ENCODE results near the gene UBE2D2. TPM values are rescaled to one million over a fixed set of nuclear protein-coding genes. Genes with fewer than 3 reads are reported as not detected.

Gene UBE2D2
- total and polyA plus RNA-seq, 10 of the 15 experiments (the other 5 are each of a cell fraction or from before 2014, with no cell fraction given), result 58.6 to 245 (median 128) TPM

GRCh38 chr5:139577689-139578290, 16.7 kb downstream of the UBE2D2 start (continued):
- TF ChIP-seq MEF2B (IDR thresholded peaks at IDR 0.05; ENCODE audit: partially characterized antibody, poor library complexity, severe bottlenecking) (no peak), IRF3 (IDR thresholded peaks at IDR 0.05) (no peak), ETV6 (conservative IDR thresholded peaks at IDR 0.05 in 1 of 2, IDR thresholded peaks at IDR 0.05 in 1 of 2; ENCODE audit: borderline replicate concordance in 1 of 2, low read depth in 1 of 2) (no peak), ZBED1 (IDR thresholded peaks at IDR 0.05; ENCODE audit: borderline replicate concordance) (no peak), CBFB (IDR thresholded peaks at IDR 0.05; ENCODE audit: low read depth) (no peak), SMAD1 (IDR thresholded peaks at IDR 0.05; ENCODE audit: low read depth, partially characterized antibody) (no peak), SRF (IDR thresholded peaks at IDR 0.05; ENCODE audit: low read depth in 2 of 2, low read length in 2 of 2) (no peak), SUPT20H (IDR thresholded peaks at IDR 0.05; ENCODE audit: borderline replicate concordance, control insufficient read depth, low read depth, low read length) (no peak)

GRCh38 chr5:139578325-139578724, 17.2 kb downstream of the UBE2D2 start:
- Histone ChIP-seq H3K9me3 (replicated peaks; ENCODE audit: control insufficient read depth, insufficient read depth, low read length) (no peaks in the 10 kb centered on the region; the same call in 2 of the 3 replicates), H3K36me3 (ENCODE audit: control insufficient read depth in 2 of 2, insufficient read depth in 2 of 2, low read length in 1 of 2) (peaks cover 0 to 5% of the 10 kb centered on the region in 2 experiments; a peak in 1 of 4 replicates), H4K20me1 (ENCODE audit: control insufficient read depth, insufficient read depth) (peaks cover 11% of the 10 kb centered on the region; the same call in 1 of the 2 replicates), H3K4me2 (ENCODE audit: control insufficient read depth, insufficient read depth) (peak overlapping the region; percentile 17; the same call in 1 of the 2 replicates), H3K9ac (ENCODE audit: control insufficient read depth, insufficient read depth, low read length) (no peak overlapping the region), H3K4me1 (ENCODE audit: control insufficient read depth, insufficient read depth, low read length) (peaks cover 51% of the 10 kb centered on the region), H3K4me3 (no peak overlapping the region), H3K27ac (ENCODE audit: control insufficient read depth, insufficient read depth) (peak overlapping the region; percentile 5), H2AFZ (ENCODE audit: control insufficient read depth, low read depth, low read length) (no peak overlapping the region), H3K27me3 (replicated peaks in 1 of 2; ENCODE audit: control insufficient read depth in 2 of 2, insufficient read depth in 2 of 2, low read length in 1 of 2) (no peaks in the 10 kb centered on the region), H3K79me2 (ENCODE audit: control insufficient read depth, insufficient read depth, low read length) (peaks cover 83% of the 10 kb centered on the region)
- ChIA-PET POLR2A (interaction anchor here (0.6 to 3.0 kb wide), 10 partner anchors 9 to 76 kb away, joined by 3 to 11 read pairs (median 4); partner anchors contain the start of gene UBE2D2), CTCF (interaction anchor here (0.6 to 2.5 kb wide), 11 partner anchors 9 to 1023 kb away, joined by 3 to 9 read pairs (median 5); no protein-coding TSS in a partner anchor), RAD21 (ENCODE audit: unreplicated experiment) (interaction anchor here (1.6 to 4.9 kb wide), 3 partner anchors 13 to 57 kb away, joined by 4 to 23 read pairs (median 4); no protein-coding TSS in a partner anchor), SMC1A (ENCODE audit: uncharacterized antibody, unreplicated experiment) (interaction anchor here (0.7 to 7.3 kb wide), 8 partner anchors 10 to 347 kb away, joined by 3 to 69 read pairs (median 6); no protein-coding TSS in a partner anchor)
- 65% methylated on average over 2 of the region's 2 CpGs for WGBS (ENCODE audit: insufficient coverage, insufficient replicate concordance, low lambda C conversion rate, missing lambda C conversion rate)
- intact Hi-C loops (cut with micrococcal nuclease; ENCODE audit: unreplicated experiment), result loop anchor here (5.0 kb wide), 1 partner anchor 189 kb away; no protein-coding TSS in a partner anchor
- FAIRE-seq (no peak), DNase-seq (ENCODE audit: low read depth, low spot score) (no peak), ATAC-seq (no peak)
- BruUV-seq (replicated peaks), result no TSS peak
- in situ Hi-C loops (cut with MboI), result no loop called here
- no peak for TF ChIP-seq ZNF622 (IDR thresholded peaks at IDR 0.05)
- TF ChIP-seq RFX5 (IDR thresholded peaks at IDR 0.05; ENCODE audit: low read depth, low read length), result no peak
- TF ChIP-seq POLR2A (IDR thresholded peaks at IDR 0.05; ENCODE audit: low read depth, low read length), result no peak
- TF ChIP-seq ZNF217 (IDR thresholded peaks at IDR 0.05), result no peak
- TF ChIP-seq RELA (IDR thresholded peaks at IDR 0.05; ENCODE audit: borderline replicate concordance, partially characterized antibody), result no peak
- TF ChIP-seq WRNIP1 (IDR thresholded peaks at IDR 0.05; ENCODE audit: borderline replicate concordance, low read depth, low read length), result no peak
- TF ChIP-seq GATAD2B (conservative IDR thresholded peaks at IDR 0.05; ENCODE audit: low read depth), result no peak
- TF ChIP-seq MTA3 (IDR thresholded peaks at IDR 0.05; ENCODE audit: borderline replicate concordance, low read length), result no peak
- TF ChIP-seq EZH2 (IDR thresholded peaks at IDR 0.05; ENCODE audit: borderline replicate concordance, control insufficient read depth, low read depth, low read length), result no peak
- TF ChIP-seq ZNF384 (IDR thresholded peaks at IDR 0.05; ENCODE audit: borderline replicate concordance, low read depth, low read length), result no peak
- TF ChIP-seq SRF (IDR thresholded peaks at IDR 0.05; ENCODE audit: low read depth in 2 of 2, low read length in 2 of 2), result no peak
- no peak for TF ChIP-seq NFYB (IDR thresholded peaks at IDR 0.05; ENCODE audit: insufficient read depth, low read depth, low read length)
- no peak for TF ChIP-seq RAD51 (IDR thresholded peaks at IDR 0.05)
